ENCODE measurements around the gene SLC38A1. TPM values are rescaled to one million over a fixed set of nuclear protein-coding genes. Genes with fewer than 3 reads are reported as not detected.

SLC38A1 gene
- total RNA-seq, 4 donors from 2014 or later, result 41.9 to 82.3 (median 49.8) TPM

DNA sequence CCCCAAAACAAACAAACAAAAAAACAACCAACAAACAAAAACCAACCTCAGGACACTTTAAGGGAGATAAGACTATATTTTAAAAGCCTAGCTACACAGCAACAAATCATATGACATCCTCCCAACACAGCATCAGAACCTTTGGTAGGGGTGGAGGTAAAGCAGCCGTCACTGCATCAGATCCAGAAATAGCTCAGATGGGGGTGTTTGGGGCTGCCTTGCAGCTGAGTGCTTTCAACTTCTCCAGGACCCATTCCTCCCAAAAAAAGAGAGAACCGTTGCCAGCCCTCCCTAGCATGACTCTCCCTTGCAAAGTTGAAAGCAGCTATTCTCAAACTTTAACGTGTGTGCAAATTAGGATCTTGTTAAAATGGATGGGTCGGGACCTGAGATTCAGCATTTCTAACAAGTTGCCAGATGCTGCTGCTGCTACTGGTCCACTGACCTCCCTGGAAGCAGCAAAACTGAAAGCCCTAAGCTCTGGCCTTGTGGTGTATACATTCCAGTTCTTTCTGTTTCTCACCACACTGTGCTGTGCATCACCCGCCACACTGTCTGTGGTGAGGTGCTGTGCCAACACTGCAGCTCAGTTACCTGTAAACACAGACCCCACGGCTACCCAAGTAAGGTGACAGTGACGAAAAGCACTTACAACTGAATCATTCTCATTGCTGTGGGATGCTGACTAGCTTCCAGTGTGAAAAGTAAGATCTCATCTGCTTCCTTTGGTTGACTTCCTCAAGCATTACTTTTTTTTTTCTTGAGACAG lies 54.0 kb downstream of the SLC38A1 start:
- DNase-seq, result peak in 2 of 3 donors; percentile 83 to 90
- peak overlapping the region in 1 of 4 donors; percentile 2 for H3K4me3 ChIP-seq
- peak overlapping the region; percentile 57 to 85 (median 70) for H3K27ac ChIP-seq
- no peaks in the 10 kb centered on the region for H3K36me3 ChIP-seq
- no peak for TF ChIP-seq POLR2A (IDR thresholded peaks at IDR 0.05)
- no peak for TF ChIP-seq CTCF (IDR thresholded peaks at IDR 0.05)
- H3K4me1 ChIP-seq, result peaks cover 0 to 40% (median 25%) of the 10 kb centered on the region in 4 donors
- H3K27me3 ChIP-seq, result no peaks in the 10 kb centered on the region
- no peaks in the 10 kb centered on the region for H3K9me3 ChIP-seq

GRCh38 chr12:46212108-46212982 lies 56.5 kb downstream of the SLC38A1 start:
- Histone ChIP-seq H3K27me3 (no peaks in the 10 kb centered on the region), H3K9me3 (no peaks in the 10 kb centered on the region), H3K36me3 (no peaks in the 10 kb centered on the region), H3K27ac (peak overlapping the region in 1 of 4 donors; percentile 76), H3K4me1 (peaks cover 0 to 24% (median 22%) of the 10 kb centered on the region in 4 donors), H3K4me3 (no peak overlapping the region)
- TF ChIP-seq POLR2A (IDR thresholded peaks at IDR 0.05) (no peak), CTCF (IDR thresholded peaks at IDR 0.05) (no peak)
- DNase-seq, result no peak

- Histone ChIP-seq H3K9me3 (no peaks in the 10 kb centered on the region), H3K4me3 (no peak overlapping the region), H3K4me1 (peaks cover 0 to 16% (median 13%) of the 10 kb centered on the region in 4 donors), H3K27ac (peak overlapping the region in 3 of 4 donors; percentile 33 to 76 (median 34)), H3K36me3 (peaks cover 0 to 11% (median 0%) of the 10 kb centered on the region in 3 donors), H3K27me3 (no peaks in the 10 kb centered on the region)
- DNase-seq, result no peak
- TF ChIP-seq POLR2A (IDR thresholded peaks at IDR 0.05) (no peak), CTCF (IDR thresholded peaks at IDR 0.05) (no peak)
Observed at GRCh38 chr12:46210873-46211439, 57.9 kb downstream of the SLC38A1 start.

DNA sequence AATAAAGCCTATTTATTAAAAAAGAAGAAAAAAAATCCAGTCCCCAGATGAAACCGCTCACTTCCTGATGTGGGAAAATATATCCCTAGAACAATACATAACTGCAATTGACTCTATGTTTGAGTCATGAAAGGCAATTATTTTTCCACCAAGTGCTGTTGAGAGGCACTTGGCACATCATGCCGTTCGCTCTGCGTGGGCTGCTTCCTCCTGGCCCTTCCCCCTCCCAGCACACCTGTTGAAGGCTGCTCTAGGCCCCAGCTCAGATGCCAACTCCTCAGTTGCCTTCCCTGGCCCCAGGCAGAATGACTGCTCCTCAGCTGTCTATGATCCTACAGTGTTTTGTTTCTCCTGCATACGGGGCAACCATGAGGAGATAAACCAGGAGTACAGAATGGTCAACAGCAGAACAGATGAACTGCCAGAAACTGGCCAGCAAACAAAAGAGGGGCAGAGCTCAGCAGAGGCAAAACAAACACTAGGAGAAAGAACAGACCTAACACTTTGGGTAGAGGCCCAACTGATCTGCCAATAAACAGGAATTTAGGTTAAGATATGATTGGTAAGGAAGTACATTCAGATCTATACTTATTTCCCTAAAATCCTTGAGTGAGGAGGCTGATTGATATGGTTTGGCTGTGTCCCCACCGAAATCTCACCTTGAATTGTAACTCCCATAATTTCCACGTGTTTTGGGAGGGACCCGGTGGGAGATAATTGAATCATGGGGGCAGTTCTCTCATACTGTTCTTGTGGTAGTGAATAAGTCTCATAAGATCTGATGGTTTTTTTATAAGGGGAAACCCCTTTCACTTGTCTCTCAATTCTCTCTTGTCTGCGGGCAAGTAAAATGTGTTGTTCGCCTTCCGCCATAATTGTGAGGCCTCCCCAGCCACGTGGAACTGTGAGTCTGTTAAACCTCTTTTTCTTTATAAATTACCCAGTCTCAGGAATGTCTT lies 58.6 kb downstream of the SLC38A1 start:
- DNase-seq, result peak in 2 of 3 donors; percentile 82 to 87
- H3K4me1 ChIP-seq, result peaks cover 0 to 16% (median 8%) of the 10 kb centered on the region in 4 donors
- TF ChIP-seq POLR2A (IDR thresholded peaks at IDR 0.05), result no peak
- TF ChIP-seq CTCF (IDR thresholded peaks at IDR 0.05), result no peak

More for the DNA sequence above, 58.6 kb downstream of the SLC38A1 start:
- no peak overlapping the region for H3K4me3 ChIP-seq
- no peaks in the 10 kb centered on the region for H3K27me3 ChIP-seq
- H3K27ac ChIP-seq, result peak overlapping the region; percentile 26 to 76 (median 34)
- H3K36me3 ChIP-seq, result peaks cover 0 to 17% (median 0%) of the 10 kb centered on the region in 3 donors
- no peaks in the 10 kb centered on the region for H3K9me3 ChIP-seq
